C1 segment of cervical spinal cord (tissue), 14 donors: ENCODE data around the gene NEURL1B.
A peak's percentile ranks its signal among the peaks of the same experiment; 100 is the strongest.
"Not testable (repeated sequence)": the region's sequence is repeated elsewhere in the genome, so short reads cannot be mapped to it uniquely, and the experiment has no call there.

ENCODE experiments used
- DNase-seq, 14 donors: peaks; one replicate each; lab custom pipeline; 2025; lab: John Stamatoyannopoulos, UW

Gene NEURL1B

DNA sequence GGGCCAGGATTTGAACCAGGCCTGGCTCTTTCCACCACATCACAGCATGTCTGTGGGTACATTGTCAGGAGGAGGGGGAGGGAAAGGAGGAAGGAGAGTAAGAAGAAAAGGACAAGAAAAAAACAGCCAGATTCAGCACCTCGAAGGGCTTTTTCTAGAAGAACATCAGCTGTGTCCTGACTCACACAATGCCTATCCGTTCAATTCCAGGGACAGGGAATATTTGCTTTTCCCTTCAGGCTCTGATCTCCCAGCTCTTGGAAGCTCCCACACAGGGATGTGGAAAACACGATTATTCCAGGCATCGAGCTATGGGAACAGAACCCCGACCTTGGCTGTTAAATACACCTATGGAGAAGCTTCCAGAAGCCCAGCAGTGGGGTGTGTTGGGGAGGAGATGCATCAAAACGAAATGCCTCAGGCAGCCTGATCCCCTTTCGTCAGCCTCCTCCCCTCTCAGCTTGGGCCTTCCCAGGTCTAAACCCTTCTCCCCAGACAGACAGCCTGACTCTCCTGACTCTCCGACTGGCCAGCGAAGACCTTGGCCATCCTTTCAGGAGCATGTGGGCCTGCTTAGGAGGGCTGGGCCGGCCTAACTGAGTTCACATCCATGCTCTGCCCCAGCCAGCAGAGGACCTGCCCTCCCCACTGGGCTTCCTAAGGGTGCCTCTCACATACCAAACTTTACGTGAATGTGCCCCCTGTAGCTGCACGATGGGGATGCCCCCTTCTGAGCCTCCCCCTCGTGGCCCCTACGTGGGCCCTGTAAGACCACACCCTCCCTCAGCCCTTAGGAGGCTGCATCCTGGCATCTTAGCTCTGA is 54.4 kb downstream of the NEURL1B start:
- DNase-seq, result no peak

DNA sequence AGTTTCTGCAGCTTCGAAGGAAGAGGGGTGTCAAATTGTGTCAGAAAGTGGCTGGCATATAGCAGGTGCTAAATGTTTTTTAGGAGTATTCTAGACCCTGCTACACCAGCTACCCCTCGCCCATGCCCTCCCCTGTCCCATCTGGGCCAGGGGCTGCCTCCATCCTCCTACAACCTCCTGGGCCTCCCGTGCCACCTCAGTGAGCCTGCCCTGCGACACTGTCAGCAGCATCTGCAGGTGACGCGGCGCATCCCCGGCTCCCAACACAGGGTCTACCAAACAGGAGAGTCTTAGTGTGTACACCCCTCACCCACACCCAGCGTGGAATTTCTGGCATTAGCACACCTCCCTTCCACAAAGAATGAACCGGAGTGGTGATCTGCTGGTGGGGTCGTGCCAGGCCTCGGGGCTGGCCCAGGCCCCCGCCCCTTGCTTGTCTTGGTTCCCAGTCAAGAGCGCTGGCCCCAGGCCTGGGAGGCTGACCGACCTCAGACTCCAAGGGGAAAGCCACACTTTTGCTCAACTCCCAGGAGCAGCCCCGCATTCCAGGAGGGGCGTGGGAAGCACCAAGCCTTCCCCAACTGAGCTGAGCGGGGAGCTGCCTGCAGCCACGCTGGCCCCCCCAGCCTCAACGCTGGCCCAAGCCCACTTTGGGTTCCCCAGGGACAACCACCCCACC is 55.2 kb downstream of the NEURL1B start:
- peak in 1 of 14 donors; percentile 27 for DNase-seq

DNA sequence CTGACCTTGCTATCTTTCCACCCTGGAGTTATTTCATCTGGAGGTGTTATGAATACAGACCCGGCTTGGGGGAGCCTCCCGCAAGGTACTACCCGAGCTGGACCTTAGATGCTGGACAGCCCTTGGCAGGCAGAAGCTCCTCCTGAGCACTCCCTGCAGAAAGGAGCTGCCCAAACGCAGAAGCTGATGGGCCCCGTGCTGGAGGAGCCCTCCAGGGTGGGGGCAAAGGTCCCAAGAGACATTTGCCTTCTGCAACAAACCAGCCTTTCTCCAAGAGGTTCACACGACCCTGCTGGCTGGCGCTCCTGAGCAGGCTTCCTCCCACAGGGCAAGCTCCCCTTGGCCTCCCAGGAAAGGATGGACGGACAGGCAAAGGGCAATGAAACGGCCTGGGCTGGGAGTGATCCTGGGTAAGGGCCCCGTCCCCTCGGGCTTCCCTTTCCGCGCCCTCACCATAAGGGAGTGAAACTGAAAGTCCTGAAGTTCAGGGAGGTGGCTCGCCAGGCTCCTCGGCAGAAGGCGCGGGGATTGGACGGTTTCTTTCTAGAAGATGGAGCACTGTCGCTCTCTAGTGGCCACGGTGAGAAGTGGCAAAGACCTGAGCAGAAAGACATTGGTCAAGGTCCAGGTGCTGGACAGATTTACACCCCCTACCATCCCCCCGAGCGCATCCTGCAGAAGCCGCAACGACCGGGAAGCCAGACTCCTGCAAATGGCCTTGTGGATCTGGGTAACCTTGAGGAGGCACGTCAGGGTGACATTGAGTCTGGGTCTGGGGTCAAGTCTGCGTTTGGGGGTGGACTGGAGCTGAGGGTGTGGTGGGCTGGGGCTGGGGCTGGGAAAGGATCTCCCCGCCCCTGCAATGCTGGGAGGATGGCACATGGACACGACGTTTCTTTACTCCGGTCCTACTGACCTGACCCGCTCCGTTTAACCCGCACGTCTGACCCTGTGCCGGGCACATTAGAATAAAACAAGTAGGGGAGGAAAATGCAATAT is 56.4 kb downstream of the NEURL1B start:
- peak; percentile 33 to 78 (median 70) for DNase-seq

DNA sequence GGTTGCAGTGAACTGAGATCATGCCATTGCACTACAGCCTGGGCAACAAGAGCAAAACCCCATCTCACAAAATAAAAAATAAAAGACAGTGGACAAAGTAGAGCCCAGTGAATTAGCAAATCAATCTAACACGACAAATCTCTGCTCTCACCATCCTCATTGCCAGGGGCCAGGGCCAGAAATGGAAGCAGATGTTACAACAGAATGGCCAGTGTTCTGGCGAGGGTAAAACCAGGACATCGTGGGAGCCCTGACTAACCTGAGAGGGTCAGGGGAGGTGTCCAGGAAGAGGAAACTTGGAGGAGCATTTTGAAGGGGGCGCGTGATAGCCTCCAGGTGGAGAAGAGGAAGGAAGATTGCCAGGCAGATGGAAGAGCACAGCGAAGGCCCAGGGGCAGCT is 58.4 kb downstream of the NEURL1B start:
- no peak for DNase-seq

DNA sequence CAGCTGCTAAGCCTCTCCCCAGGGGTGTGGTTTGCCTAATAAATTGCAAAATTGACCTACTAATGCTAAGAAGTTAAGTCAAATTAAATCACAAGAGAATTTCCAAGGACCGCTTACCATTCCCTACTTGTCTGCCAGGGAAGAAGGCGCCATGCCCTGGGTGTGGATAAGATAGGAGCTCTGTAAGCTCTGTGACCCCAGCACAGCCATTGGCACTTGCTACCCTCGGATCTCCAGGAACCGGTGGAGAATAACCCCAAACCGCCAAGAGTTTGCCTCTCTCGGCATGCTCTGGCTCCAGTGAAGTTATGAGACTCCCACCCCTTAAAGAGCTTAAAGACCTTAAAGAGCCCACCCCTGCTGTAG is 58.9 kb downstream of the NEURL1B start:
- no peak for DNase-seq

DNA sequence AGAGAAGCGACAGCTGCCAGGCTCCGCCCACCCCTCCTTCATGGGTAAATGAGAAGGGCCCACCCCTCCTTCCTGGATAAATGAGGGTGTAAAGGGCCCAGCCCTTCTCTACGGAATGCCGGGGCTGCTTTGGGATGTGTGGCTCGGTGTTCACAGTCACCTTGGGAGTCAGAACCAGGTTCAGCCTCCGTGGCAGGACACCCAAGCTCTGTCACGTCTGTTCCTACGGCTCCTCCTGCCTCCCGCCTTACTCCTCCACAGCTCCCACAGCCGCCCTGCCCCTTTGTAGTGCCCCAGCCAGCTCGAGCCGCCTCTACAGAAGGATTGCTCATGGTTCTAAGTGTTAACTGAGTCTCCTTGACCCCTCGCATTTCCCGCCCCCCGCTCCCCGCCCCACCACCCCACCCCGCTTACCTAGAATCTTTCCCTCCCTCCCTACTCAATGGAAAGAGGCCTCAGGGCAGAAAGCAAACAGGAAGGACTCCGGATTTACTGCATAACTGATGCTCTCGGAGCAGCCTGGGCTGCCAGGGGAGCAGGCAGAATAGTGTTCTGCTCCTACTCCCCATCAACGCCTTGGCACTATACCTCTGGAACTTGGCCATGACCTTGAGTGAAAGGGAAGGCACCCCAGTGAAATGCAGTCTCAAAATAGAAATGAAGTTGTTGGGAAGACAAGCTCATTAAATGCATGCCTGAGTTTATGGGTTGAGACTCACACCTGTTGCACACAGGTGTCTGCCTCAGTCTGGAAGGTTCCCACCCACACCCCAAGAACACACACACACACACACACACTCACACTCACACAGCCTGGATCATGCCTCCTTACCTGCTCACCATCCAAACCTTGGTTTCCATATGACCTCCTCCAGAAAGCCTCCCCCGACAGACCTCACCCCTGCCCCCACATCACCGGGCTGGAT is 59.6 kb downstream of the NEURL1B start:
- DNase-seq, result no peak

DNA sequence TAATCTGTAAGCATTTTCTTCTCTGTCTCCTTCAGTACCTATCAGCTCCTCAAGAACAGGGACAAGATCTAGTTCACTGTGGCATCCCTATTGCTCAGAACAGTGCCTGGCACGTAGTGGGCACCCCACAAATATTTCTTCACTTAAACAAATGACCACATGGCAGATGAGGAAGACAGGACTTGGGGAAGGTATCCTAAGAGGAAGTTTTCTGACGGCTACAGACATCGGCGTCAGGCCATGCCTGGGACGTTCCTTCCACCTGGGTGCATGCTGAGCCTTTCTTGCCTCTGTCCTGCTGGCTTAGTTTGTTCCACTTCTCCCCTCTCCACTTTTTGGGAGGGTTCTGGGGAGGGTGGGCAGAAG is 60.2 kb downstream of the NEURL1B start:
- DNase-seq, result no peak

DNA sequence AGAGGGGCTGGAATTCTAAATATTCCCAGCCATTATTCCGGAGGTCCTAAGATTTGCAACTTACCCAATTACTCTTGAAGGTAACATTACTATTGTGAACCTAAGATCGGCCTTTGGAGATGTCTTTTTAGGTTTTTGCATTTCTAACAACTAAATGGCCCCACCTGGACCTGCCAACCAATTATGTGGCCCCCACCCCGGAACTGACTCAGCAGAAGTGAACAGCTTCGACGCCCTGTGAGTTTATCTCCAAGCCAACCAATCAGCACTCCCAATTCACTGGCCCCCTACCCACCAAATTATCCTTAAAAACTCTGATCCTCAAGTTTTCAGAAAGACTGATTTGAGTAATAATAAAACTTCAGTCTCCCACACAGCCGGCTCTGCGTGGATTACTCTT is 62.9 kb downstream of the NEURL1B start:
- no peak for DNase-seq

DNA sequence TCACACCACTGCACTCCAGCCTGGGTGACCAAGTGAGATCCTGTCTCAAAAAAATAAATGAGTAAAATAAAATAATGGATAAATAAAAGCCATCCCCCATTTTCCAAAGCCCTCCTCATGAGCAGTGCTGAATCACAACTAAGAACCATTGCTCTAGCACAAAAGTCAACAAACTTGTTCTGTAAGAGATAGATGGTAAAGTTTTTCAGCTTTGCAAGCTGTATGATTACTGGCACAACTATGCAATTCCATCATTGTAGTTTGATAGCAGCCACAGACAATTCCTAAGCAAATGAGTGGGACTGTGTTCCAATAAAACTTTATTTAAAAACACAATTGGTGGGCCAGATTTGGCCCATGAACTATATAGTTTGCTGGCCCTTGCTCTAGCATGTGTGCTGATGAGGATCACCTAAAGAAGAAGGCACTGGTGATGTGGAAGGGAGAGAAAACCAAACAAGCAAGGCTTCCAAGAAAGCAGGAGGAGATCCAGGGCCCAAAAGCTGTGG is 64.6 kb downstream of the NEURL1B start:
- DNase-seq, result no peak

DNA sequence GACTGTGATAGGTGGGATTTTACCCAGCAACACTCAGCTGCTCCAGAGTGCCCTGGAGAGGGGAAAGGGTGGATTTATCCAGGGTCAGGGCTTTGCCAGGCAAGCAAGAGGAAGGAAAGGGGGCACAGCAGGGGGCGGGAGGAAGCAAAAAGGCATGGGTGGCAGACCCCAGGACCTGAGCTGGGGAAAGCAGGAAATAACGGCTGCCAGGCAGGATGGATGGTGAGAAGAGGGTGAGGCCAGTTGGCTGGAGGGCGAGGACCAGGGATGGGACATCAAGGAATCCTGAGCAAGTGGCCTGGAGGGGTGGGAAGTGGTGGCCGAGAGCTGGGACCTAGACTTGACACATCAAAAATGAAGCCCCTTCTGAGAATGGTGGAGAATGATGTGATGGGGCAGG is 65.7 kb downstream of the NEURL1B start:
- DNase-seq, result no peak

DNA sequence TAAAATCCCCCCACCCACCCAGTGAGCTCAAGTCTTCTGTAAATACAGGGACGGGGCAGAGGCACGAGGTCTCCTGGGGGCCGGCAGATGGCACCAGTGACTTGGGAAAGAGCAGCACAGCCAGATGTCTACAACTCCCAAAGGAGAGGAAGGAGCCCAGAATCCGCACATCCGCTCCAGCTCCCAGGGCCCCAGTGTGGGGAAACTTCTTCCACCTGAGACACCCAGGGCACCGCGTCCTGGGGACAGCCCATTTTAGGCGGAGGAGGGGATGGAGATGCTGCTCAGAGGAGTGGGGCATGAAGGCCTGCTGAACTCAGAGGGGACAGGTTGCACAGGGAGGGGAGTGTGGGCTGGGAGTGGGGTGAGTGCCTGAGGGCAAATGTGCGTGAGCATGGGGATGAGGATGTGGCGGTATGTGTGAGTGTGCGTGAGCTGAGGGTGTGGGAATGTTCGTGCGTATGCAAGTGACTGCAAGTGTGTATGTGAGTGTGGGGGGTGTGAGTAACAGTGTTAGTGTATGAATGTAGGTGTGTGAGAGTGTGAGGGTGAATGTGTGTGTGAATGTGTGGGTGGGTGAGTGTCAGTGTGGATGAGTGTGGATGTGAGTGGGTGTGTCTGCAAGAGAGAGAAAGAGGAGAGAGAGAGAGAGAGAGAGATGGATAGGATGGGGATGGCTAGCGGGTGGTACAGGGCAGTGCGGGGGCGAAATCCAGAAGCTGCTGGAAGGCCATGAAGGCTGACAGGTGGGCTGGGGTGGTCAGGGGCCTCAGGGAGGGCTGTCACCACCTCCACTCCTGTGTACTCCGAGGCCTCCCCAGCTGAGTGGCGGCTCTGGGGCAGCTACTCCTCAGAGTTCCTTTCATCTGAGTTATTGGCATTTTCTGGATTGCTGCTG is 66.5 kb downstream of the NEURL1B start:
- peak in 4 of 14 donors; percentile 10 to 39 (median 16) for DNase-seq

DNA sequence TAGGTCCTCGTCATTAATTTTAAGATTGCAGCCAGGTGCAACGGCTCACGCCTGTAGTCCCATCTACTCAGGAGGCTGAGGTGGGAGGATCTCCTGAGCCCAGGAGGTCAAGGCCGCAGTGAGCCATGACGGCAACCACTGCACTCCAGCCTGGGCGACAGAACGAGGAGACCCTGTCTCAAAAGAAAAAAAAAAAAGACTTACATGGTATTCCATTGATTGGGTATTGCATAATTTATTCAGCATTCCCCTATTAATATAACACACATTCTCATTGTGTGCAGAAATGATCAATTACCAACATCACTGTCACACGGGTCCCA is 67.1 kb downstream of the NEURL1B start:
- no peak for DNase-seq

DNA sequence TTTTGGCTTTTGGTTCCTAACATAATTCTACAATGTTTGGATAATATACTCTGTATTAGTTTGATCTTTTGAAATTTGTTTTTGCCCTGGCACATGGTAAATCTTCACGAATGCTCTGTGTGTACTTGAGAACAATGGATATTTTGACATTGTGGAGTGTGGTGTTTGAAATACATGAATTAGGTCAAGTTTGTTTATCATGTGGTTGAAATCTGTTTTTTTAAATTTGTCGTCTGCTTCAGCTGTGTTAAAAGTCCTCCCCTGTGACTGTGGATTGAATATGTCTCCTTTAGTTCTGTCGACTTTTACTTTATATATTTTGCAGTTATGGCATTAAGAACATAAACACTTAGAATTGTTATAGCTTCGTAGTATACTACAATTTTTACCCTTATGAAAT is 69.6 kb downstream of the NEURL1B start:
- no peak for DNase-seq

DNA sequence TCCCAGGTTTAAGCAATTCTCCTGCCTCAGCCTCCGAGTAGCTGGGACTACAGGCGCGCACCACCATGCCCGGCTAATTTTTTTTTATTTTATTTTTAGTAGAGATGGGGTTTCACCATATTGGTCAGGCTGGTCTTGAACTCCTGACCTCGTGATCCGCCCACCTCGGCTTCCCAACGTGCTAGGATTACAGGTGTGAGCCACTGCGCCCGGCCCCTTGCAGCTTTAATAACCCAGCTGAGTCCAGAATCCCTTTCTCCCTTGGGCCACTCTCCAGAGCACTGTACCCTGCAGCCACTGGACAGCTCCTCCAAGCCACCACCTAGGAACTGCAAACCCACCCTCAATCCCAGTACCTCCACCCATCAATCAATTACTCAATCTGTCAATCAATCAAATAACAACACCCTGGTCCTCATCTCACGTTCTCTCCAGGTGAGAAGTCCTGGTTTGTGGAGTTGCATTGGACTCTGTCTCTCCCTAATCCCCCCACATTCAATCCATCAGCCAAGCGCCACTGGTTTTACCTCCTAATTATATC is 70.3 kb downstream of the NEURL1B start:
- not testable (repeated sequence) for DNase-seq

DNA sequence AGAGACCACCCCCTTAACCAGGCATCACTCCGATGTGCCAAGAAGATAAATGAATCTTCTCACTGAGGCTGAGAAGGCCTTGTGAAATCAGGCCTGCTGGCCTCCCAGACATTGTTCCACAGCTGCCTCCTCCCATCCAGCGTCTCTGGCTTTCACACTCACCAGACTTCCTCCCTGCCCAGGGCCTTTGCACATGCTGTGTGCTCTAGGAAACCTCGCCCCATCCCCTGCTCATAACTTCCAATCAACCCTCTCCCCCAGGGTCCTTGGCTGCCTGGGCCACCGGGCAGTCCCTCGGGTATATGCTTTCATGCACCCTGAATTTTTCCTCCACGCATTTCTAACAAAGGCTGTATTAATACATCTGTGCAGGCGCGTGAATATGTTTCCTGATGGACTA is 71.5 kb downstream of the NEURL1B start:
- DNase-seq, result no peak

DNA sequence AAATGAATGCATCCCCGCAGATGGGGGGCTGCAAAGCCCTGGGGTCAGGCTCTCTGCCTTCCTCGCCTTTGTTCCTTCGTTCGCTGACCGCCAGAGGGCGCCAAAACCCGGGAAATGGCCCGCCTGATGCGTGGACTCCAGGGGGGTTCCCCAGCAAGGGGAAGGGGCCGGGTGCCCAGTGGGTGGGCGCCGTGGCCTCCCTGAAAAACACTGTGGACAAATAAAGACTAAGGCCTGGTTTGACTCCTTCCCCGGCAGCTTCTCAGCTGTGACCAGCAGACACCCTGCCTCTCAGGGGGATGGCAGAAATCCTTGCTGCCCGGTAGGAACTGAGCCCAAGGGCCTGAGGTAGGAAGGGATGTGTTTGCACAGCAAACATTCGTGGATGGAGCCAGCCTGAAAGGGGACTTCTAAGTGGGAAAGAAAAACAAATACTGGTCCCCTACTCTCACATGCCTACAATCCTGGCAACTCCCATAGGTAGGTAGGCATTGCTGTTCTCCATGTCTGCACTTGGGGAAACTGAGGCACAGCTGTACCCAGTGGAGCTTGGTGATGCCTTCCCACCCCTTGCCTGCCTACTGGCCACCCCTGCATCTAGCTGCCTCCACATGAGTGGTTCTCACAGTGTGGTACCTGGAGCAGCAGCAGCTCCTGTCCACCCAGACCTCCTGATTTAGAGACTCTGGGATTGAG is 72.2 kb downstream of the NEURL1B start:
- peak in 11 of 14 donors; percentile 14 to 76 (median 40) for DNase-seq

DNA sequence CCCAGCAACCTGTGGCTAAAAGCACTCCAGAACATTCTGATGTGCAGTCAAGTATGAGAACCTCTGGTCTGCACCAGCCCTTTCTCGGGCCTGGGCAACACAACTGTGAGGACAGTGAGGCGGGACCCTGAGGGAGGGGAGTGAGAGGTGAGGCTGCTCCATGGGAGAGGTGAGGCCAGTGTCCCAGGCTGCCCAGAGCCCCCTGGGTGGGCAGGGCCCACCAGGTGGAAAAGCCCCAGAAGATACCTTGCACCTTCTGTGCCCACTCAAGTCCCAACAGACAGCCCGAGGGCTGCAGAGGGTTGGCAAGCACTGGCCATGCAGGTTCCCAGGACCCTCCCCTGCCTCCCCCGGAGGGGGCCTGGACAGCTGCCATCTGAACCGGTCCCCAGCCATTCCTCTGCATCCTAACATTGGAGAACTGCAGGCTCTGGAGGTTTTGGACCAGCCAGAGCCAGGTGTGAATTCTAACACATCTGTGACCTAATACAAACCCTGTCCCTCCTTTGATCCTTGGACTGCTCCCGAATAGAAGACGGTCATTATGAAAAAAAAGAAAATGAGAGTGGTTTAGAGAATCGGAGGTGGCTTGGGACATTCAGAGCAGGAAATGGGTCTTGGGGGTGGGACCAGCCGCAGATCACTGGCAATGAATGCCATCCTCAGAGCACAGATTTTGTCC is 72.9 kb downstream of the NEURL1B start:
- no peak for DNase-seq
